ENCODE measurements around the gene C15orf39. TPM values are rescaled to one million over a fixed set of nuclear protein-coding genes. Genes with fewer than 3 reads are reported as not detected.

The C15orf39 gene
- total and polyA plus RNA-seq, 2 experiments from 2014 or later, result 13.4 to 54.1 TPM

- no peak for TF ChIP-seq STAT1 (IDR thresholded peaks at IDR 0.05; ENCODE audit: unreplicated experiment)
- no peak for TF ChIP-seq EZH2 (IDR thresholded peaks at IDR 0.05; ENCODE audit: low read depth, unreplicated experiment)
- TF ChIP-seq, protein P1, sequence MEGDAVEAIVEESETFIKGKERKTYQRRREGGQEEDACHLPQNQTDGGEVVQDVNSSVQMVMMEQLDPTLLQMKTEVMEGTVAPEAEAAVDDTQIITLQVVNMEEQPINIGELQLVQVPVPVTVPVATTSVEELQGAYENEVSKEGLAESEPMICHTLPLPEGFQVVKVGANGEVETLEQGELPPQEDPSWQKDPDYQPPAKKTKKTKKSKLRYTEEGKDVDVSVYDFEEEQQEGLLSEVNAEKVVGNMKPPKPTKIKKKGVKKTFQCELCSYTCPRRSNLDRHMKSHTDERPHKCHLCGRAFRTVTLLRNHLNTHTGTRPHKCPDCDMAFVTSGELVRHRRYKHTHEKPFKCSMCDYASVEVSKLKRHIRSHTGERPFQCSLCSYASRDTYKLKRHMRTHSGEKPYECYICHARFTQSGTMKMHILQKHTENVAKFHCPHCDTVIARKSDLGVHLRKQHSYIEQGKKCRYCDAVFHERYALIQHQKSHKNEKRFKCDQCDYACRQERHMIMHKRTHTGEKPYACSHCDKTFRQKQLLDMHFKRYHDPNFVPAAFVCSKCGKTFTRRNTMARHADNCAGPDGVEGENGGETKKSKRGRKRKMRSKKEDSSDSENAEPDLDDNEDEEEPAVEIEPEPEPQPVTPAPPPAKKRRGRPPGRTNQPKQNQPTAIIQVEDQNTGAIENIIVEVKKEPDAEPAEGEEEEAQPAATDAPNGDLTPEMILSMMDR (conservative IDR thresholded peaks at IDR 0.05; ENCODE audit: low read depth in 2 of 2), result no peak
- TF ChIP-seq ETS1 (IDR thresholded peaks at IDR 0.05), result no peak
- TF ChIP-seq CREB1 (CRISPR knock-in tag; IDR thresholded peaks at IDR 0.05; ENCODE audit: low read depth), result no peak
These were observed 30.9 kb upstream of the C15orf39 start (continued) for GRCh38 chr15:75170711-75171341.

- Histone ChIP-seq H3K79me2 (replicated peaks; ENCODE audit: insufficient read depth) (no peaks in the 10 kb centered on the region), H2AFZ (no peak overlapping the region), H4K20me1 (replicated peaks; ENCODE audit: insufficient read depth) (no peaks in the 10 kb centered on the region), H3F3A (replicated peaks; ENCODE audit: low read depth) (no peaks in the 10 kb centered on the region), H3K9me2 (ENCODE audit: insufficient read depth) (no peaks in the 10 kb centered on the region), H3K4me3 (no peak overlapping the region), H3K4me1 (ENCODE audit: insufficient read depth) (no peaks in the 10 kb centered on the region), H3K27ac (ENCODE audit: low read depth) (no peak overlapping the region), H3K4me2 (no peak overlapping the region), H3K27me3 (ENCODE audit: insufficient read depth) (no peaks in the 10 kb centered on the region), H3K36me3 (ENCODE audit: insufficient read depth) (no peaks in the 10 kb centered on the region)
- peaks cover 11% of the 10 kb centered on the region for H3K9me3 Mint-ChIP-seq
- H3K27me3 Mint-ChIP-seq (ENCODE audit: insufficient read depth, low read depth, poor library complexity), result peaks cover 8% of the 10 kb centered on the region
- peaks cover 4% of the 10 kb centered on the region for H3K4me1 Mint-ChIP-seq
- ATAC-seq (no peak), DNase-seq (ENCODE audit: low spot score) (no peak)
- H3K4me3 Mint-ChIP-seq, result no peak overlapping the region
- no peak overlapping the region for H3K27ac Mint-ChIP-seq
- peaks cover 9% of the 10 kb centered on the region; the same call in 2 of the 3 replicates for H3K36me3 Mint-ChIP-seq (ENCODE audit: low read depth)
- TF ChIP-seq POLR2AphosphoS5 (IDR thresholded peaks at IDR 0.05; ENCODE audit: low read depth) (no peak), EZH2 (IDR thresholded peaks at IDR 0.05; ENCODE audit: low read depth, unreplicated experiment) (no peak), CREB1 (CRISPR knock-in tag; IDR thresholded peaks at IDR 0.05; ENCODE audit: low read depth) (no peak), ETS1 (IDR thresholded peaks at IDR 0.05) (no peak), ZNF114 (CRISPR knock-in tag; IDR thresholded peaks at IDR 0.05) (no peak), STAT1 (IDR thresholded peaks at IDR 0.05; ENCODE audit: unreplicated experiment) (no peak), JUNB (IDR thresholded peaks at IDR 0.05; ENCODE audit: unreplicated experiment) (no peak)
- TF ChIP-seq, protein P2, sequence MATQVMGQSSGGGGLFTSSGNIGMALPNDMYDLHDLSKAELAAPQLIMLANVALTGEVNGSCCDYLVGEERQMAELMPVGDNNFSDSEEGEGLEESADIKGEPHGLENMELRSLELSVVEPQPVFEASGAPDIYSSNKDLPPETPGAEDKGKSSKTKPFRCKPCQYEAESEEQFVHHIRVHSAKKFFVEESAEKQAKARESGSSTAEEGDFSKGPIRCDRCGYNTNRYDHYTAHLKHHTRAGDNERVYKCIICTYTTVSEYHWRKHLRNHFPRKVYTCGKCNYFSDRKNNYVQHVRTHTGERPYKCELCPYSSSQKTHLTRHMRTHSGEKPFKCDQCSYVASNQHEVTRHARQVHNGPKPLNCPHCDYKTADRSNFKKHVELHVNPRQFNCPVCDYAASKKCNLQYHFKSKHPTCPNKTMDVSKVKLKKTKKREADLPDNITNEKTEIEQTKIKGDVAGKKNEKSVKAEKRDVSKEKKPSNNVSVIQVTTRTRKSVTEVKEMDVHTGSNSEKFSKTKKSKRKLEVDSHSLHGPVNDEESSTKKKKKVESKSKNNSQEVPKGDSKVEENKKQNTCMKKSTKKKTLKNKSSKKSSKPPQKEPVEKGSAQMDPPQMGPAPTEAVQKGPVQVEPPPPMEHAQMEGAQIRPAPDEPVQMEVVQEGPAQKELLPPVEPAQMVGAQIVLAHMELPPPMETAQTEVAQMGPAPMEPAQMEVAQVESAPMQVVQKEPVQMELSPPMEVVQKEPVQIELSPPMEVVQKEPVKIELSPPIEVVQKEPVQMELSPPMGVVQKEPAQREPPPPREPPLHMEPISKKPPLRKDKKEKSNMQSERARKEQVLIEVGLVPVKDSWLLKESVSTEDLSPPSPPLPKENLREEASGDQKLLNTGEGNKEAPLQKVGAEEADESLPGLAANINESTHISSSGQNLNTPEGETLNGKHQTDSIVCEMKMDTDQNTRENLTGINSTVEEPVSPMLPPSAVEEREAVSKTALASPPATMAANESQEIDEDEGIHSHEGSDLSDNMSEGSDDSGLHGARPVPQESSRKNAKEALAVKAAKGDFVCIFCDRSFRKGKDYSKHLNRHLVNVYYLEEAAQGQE (IDR thresholded peaks at IDR 0.05; ENCODE audit: unreplicated experiment), result no peak
- TF ChIP-seq, protein P3, sequence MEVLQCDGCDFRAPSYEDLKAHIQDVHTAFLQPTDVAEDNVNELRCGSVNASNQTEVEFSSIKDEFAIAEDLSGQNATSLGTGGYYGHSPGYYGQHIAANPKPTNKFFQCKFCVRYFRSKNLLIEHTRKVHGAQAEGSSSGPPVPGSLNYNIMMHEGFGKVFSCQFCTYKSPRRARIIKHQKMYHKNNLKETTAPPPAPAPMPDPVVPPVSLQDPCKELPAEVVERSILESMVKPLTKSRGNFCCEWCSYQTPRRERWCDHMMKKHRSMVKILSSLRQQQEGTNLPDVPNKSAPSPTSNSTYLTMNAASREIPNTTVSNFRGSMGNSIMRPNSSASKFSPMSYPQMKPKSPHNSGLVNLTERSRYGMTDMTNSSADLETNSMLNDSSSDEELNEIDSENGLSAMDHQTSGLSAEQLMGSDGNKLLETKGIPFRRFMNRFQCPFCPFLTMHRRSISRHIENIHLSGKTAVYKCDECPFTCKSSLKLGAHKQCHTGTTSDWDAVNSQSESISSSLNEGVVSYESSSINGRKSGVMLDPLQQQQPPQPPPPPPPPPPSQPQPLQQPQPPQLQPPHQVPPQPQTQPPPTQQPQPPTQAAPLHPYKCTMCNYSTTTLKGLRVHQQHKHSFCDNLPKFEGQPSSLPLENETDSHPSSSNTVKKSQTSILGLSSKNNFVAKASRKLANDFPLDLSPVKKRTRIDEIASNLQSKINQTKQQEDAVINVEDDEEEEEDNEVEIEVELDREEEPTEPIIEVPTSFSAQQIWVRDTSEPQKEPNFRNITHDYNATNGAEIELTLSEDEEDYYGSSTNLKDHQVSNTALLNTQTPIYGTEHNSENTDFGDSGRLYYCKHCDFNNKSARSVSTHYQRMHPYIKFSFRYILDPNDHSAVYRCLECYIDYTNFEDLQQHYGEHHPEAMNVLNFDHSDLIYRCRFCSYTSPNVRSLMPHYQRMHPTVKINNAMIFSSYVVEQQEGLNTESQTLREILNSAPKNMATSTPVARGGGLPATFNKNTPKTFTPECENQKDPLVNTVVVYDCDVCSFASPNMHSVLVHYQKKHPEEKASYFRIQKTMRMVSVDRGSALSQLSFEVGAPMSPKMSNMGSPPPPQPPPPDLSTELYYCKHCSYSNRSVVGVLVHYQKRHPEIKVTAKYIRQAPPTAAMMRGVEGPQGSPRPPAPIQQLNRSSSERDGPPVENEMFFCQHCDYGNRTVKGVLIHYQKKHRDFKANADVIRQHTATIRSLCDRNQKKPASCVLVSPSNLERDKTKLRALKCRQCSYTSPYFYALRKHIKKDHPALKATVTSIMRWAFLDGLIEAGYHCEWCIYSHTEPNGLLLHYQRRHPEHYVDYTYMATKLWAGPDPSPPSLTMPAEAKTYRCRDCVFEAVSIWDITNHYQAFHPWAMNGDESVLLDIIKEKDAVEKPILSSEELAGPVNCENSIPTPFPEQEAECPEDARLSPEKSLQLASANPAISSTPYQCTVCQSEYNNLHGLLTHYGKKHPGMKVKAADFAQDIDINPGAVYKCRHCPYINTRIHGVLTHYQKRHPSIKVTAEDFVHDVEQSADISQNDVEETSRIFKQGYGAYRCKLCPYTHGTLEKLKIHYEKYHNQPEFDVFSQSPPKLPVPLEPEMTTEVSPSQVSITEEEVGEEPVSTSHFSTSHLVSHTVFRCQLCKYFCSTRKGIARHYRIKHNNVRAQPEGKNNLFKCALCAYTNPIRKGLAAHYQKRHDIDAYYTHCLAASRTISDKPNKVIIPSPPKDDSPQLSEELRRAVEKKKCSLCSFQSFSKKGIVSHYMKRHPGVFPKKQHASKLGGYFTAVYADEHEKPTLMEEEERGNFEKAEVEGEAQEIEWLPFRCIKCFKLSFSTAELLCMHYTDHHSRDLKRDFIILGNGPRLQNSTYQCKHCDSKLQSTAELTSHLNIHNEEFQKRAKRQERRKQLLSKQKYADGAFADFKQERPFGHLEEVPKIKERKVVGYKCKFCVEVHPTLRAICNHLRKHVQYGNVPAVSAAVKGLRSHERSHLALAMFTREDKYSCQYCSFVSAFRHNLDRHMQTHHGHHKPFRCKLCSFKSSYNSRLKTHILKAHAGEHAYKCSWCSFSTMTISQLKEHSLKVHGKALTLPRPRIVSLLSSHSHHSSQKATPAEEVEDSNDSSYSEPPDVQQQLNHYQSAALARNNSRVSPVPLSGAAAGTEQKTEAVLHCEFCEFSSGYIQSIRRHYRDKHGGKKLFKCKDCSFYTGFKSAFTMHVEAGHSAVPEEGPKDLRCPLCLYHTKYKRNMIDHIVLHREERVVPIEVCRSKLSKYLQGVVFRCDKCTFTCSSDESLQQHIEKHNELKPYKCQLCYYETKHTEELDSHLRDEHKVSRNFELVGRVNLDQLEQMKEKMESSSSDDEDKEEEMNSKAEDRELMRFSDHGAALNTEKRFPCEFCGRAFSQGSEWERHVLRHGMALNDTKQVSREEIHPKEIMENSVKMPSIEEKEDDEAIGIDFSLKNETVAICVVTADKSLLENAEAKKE (CRISPR knock-in tag; IDR thresholded peaks at IDR 0.05), result no peak
These were observed 30.3 kb upstream of the C15orf39 start for GRCh38 chr15:75171408-75171807.

All from GM23338 (cell line).